ENCODE measurements around the gene MTHFD1.

MTHFD1 gene

DNA sequence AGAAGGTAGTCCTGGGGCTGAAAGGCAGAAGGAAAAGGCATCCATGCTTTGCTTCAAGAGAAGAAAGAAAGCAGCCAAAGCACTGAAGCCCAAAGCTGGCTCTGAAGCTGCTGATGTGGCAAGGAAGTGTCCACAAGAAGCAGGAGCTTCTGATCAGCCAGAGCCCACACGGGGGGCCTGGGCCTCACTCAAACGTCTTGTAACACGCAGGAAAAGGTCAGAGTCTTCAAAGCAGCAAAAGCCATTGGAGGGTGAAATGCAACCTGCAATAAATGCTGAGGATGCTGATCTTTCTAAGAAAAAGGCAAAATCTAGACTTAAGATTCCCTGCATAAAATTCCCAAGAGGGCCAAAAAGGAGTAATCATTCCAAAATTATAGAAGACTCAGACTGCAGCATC, 80.3 kb downstream of the MTHFD1 start:
- H3K4me3 ChIP-seq (ENCODE audit: low read depth, low read length): no peak overlapping the region
- TF ChIP-seq, protein P1, sequence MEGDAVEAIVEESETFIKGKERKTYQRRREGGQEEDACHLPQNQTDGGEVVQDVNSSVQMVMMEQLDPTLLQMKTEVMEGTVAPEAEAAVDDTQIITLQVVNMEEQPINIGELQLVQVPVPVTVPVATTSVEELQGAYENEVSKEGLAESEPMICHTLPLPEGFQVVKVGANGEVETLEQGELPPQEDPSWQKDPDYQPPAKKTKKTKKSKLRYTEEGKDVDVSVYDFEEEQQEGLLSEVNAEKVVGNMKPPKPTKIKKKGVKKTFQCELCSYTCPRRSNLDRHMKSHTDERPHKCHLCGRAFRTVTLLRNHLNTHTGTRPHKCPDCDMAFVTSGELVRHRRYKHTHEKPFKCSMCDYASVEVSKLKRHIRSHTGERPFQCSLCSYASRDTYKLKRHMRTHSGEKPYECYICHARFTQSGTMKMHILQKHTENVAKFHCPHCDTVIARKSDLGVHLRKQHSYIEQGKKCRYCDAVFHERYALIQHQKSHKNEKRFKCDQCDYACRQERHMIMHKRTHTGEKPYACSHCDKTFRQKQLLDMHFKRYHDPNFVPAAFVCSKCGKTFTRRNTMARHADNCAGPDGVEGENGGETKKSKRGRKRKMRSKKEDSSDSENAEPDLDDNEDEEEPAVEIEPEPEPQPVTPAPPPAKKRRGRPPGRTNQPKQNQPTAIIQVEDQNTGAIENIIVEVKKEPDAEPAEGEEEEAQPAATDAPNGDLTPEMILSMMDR (conservative IDR thresholded peaks at IDR 0.05; ENCODE audit: low read depth, low read length): no peak
- DNase-seq (ENCODE audit: low read depth): no peak

DNA sequence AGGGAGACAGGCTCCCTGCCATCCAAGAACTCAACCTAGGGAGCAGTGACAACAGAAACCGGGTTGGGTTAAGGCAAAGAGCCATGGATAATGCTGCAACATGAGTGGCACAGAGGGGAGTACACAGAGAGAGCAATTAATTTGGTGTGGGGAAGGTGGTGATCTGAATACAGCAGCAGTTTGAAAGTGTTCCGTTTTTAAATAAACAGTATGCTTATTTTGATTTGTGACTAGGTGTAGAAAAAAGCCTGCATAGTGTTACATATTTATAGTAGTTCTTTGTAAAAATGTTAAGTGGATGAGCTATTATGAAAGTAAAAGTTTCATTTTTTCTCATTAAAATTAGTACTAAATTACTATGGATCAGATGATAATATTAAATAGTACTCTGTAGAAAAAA, 85.9 kb downstream of the MTHFD1 start:
- TF ChIP-seq, protein P1 (conservative IDR thresholded peaks at IDR 0.05; ENCODE audit: low read depth, low read length): no peak
- no peak for DNase-seq (ENCODE audit: low read depth)
- H3K4me3 ChIP-seq (ENCODE audit: low read depth, low read length): no peak overlapping the region

GRCh38 chr14:64474698-64475097, 86.5 kb downstream of the MTHFD1 start:
- H3K4me3 ChIP-seq (ENCODE audit: low read depth, low read length): no peak overlapping the region
- DNase-seq (ENCODE audit: low read depth): no peak
- TF ChIP-seq, protein P1 (conservative IDR thresholded peaks at IDR 0.05; ENCODE audit: low read depth, low read length): no peak

DNA sequence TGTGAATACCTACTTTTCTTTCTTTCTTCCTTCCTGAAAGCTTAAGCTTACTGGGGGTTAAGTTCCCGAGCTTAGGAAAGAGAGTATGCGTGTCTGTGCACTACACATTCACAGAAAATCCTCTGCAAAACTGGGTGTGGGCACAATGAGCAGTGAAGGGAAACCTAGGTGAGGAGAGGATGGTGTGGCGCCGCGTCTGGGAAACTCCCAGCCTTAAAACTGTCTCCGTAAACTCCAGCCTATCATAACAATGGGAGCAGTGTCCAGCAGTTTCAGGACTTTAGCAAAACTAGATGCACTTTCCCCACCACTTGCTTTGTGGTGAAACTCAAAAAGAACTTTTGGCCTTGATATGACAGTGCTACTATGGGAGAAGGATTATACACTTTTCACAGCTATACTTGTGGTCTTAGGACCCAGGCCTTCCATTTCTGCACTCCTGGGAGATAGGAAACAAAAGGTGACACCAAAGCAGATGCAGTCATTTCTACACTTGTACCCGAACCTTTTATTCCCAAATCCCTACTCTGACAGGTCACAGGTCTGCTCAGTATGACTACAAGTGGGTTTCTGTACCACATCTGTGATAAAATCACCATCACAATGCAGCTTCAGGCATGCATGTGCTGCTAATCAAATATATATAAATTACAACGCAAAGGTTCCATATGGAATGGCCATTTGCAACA, 87.6 kb downstream of the MTHFD1 start:
- no peak overlapping the region for H3K4me3 ChIP-seq (ENCODE audit: low read depth, low read length)
- DNase-seq (ENCODE audit: low read depth): no peak
- TF ChIP-seq, protein P1 (conservative IDR thresholded peaks at IDR 0.05; ENCODE audit: low read depth, low read length): no peak

GRCh38 chr14:64476438-64476837, 88.3 kb downstream of the MTHFD1 start:
- H3K4me3 ChIP-seq (ENCODE audit: low read depth, low read length): no peak overlapping the region
- TF ChIP-seq, protein P1 (conservative IDR thresholded peaks at IDR 0.05; ENCODE audit: low read depth, low read length): no peak
- no peak for DNase-seq (ENCODE audit: low read depth)

DNA sequence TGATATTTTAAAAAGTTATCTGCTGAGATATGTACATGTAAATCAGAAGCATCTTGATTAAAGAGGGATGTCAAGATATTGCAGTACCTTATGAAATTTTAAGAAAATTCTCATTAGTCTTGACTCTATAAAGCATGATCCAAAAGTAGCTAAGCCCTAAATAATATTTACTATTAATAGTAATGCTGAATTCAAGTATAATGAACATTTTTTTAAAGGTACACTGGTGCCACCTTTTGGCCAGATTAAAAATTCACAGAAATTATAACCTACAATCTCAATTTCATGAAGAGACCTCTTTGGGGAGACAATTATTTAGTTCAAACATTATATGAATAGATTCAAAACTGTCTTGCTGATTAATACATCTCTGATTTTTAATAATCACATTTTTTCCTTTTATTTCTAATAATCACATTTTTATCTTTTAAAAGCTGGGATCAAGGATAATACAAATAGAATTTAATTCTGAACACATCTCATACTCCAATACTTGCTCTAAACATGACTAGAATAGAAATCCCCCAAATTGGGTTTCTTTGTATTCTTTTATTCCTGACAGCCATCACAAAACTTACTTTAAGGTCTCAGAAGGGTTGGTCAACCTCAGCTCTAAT, 90.6 kb downstream of the MTHFD1 start:
- no peak overlapping the region for H3K4me3 ChIP-seq (ENCODE audit: low read depth, low read length)
- DNase-seq (ENCODE audit: low read depth): peak; percentile 55
- TF ChIP-seq, protein P1 (conservative IDR thresholded peaks at IDR 0.05; ENCODE audit: low read depth, low read length): peak; percentile 39
